DMS 273 treated with DMSO at 0.1 percent for 48 hours (cell line): Measurements from ENCODE around the gene SMIM45.

Experiments
- DNase-seq: peaks from one replicate; lab custom pipeline; 2025; lab: John Stamatoyannopoulos, UW

The SMIM45 gene

DNA sequence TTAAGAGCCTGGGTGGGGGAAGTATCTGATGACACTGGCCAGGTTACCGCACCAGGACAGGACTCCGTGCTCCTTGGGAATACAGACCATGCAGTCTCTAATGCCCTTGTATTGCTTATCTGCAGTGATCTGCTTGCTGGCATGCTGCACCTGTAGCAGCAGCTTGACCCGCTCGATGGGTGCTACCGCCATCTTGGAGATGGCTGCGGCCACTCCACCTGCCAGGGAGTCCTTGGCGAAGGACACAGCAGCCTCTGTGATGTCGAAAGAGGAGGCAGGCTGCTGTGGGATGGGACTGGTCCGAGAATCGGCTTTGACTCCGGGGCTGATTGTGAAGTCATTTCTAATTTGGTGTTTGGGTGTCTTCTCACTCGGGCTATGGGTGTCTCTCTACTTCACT is 49.8 kb downstream of the SMIM45 start:
- no peak for DNase-seq

DNA sequence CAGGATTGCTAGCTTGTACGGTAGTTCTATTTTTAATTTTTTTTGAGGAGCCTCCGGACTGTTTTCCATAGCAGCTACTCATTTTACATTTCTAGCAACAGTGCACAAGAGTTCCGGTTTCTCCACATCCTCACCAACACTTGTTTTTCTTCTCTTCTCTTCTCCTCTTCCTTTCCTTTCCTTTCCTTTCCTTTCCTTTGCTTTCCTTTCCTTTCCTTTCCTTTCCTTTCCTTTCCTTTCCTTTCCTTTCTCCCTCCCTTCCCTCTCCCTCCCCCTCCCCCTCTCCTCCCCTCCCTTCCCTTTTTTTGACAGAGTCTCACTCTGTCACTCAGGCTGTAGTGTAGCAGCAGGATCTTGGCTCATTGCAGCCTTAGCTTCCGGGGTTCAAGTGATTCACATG is 56.0 kb downstream of the SMIM45 start:
- no peak for DNase-seq
